ENCODE data around the gene ACTA2.

The ACTA2 gene

DNA sequence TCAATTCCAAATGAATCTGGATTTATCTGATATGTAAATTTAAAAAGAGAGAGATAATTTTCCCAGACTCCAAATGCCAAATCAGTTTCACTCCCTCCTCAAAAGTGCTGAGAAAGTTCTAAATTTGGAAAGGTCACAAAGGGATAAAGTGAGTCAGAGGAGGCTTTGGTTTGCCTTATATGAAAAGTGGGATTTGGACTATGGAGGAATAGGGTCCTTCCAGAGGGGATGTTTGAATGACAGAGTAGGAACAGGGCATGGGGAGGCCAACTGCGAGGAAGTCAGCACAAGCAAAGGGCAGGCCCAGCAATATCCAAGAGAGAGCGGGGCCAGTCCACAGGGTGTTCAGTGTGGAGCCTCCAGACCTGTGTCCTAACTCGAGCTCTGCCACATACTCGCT is 28.2 kb upstream of the ACTA2 start:
- DNase-seq: no peak

GRCh38 chr10:88980247-88980646 is 27.7 kb upstream of the ACTA2 start:
- DNase-seq: no peak

GRCh38 chr10:88979603-88980002 is 27.0 kb upstream of the ACTA2 start:
- no peak for DNase-seq

DNA sequence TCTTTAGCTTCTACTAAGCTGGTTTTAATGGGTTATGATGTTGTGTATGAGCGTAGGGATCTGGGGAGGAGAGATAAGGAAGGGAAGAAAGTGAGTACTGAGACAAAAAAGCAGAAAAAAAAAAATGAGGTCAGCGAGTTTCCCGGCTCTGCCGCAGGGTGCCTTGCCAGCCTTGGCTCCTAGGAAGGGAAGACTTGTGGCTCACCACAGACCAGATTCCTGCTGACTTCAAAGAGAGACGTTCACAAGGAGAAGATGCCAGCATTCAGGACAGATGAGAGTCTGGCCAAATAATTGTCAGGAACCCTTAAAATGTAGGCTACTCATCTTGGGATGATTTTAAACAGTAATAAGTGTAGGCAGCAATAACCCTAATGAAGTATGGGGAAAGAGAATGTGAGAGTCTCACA is 26.6 kb upstream of the ACTA2 start:
- DNase-seq: no peak

DNA sequence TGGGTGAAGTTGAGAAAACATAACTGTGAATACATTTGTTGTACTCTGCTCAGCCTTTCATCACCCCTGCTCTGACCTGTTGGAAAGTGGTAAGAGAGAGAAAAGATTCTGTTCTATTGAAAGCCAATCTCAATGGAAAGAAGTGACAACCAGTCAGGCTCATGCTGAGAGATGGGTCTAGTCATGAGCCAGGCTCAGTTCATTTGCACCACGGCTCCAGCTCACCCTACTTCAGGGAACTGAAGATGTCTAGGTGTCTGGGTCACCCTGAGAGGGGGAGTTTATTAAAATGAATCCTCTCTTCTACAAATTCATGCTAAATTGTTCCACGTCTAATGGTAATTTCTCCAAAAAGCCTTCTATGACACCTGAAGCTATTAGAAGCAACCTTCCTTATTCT is 25.9 kb upstream of the ACTA2 start:
- no peak for DNase-seq

DNA sequence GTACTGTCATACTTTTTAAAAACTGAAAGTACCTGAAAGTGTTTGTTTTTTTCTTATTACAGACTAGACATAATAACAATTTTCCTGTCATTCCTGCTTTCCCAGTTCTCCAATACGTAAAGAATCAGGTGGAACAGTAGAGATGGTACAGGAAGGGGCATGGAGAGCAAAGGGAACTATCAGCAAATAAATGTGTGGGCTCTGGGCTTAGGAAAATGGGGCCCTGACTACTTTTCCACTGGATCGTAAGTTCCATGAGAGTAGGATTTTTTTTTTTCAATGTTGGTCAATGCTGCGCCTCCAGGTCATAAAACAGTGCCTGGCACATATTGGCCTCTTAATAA is 22.8 kb upstream of the ACTA2 start:
- no peak for DNase-seq

- DNase-seq: no peak
Measured at GRCh38 chr10:88974446-88975376, 22.1 kb upstream of the ACTA2 start.

DNA sequence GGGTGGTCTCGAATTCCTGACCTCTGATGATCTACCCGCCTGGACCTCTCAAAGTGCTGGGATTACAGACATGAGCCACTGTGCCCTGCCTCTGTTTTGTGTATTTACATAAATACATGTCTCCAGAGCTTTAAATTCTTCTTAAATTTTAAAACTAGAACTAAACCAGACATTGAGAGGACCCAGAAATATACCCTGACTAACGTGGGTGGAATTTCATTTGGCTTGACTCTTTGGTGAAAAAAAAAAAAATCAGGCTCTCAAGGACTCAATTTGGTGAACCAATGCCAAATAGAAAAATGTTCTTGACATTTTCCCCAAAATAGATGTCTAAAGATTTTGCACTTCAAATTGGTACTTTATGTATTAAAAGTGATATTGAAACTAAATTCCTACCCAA is 21.4 kb upstream of the ACTA2 start:
- DNase-seq: no peak

GRCh38 chr10:88971221-88972061 is 18.9 kb upstream of the ACTA2 start:
- no peak for DNase-seq

GRCh38 chr10:88968391-88968790 is 15.8 kb upstream of the ACTA2 start:
- no peak for DNase-seq

DNA sequence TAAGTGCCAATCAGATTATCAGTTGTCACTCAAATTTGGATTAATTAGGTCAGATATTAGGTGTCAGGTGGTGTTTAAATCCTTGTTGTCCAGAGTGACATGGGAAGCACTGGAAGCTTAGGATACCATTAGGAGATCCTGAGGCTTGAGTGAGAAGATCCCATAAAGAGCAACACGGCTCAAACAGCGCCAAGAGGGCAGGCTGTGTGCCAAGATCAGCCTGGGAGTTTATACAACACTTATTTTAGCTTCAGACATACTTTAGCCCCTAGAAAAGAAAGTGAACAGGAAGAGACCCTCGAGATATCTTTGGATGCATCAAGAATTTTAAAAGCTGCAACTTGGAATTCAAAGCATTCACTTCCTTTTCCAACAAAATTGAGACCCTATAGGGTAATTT is 14.2 kb upstream of the ACTA2 start:
- no peak for DNase-seq

DNA sequence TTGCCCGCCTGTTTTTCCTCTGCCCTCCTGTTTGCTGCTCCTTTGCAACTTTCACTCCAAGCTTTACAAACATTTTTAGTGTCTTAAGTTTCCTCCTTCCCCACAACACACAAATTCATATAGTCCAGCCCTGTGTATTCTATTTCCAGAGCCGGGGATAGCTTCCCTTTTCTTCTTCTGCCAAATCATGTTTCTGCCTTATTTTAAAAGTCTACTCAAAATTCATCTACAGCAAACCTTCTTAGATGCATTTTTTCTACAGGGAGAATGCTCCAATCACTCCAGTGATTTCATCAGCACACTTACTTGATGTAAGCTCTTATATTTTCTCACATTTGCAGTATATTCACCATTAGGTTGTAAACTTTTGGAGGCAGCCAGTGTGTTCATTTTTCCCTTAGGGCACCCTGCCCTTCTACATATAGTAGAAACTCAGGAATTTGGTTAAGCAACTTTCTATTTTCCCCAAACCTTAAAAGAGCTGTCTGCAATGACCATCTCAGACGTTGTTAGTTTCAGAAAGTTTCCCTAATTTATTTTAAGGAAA is 12.4 kb upstream of the ACTA2 start:
- no peak for DNase-seq

DNA sequence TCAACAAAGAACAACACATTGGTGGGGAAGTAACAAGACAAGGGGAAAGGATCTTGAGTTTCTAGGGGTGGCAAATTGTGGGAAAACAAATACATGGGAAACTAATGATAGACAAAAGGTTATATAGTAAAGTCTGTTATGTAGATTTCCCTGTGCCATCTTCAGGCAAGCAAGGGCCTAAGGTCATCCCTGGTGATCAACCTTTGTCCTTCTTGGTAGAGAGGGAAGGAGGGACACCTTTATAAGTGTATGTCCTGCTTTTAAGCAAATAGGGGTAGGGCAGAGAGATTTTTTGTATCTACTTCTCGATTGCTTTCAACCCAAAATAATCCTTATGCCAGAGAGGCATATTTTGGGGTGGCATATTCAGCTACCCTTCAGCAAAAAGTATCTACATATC is 11.8 kb upstream of the ACTA2 start:
- no peak for DNase-seq

DNA sequence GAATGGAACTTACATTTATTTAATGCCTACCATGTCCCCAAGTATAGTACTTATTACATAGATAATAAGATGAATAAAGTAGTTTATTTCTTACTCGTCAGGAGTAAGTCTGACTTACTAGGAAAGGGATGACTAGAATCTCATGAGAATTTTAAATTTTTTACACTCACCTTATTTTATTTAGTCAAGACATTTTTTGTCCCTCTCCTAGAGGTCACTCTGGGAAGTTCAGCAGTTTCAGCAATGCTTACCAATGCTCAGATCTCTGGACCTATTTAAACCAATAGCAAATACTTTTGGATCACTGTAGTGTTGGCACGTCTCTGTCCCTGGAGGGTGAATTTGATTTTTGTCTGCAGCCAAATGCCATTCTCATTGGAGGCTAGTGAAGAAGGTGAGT is 10.7 kb upstream of the ACTA2 start:
- no peak for DNase-seq

DNA sequence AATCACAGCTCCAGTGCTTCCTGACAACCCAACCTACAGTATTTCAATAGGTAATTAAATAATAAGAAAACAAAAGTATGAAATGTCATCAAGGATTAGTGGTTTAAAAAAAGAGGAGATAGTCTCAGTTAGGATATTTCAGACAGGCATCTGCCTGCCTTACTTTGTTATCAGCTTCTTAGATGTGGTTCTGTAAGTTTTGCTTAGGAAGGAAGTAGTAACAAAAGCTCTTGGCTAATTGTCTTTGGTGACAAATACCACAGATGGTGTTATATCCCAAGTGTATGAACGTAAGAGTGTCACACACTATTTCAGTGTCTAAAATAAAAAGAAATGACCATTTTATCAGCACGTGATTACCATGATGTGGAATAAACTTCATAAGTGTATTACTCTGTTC is 9.8 kb upstream of the ACTA2 start:
- DNase-seq: no peak

- DNase-seq: no peak
Measured at GRCh38 chr10:88961266-88961665, 8.7 kb upstream of the ACTA2 start.

- no peak for DNase-seq
Measured at GRCh38 chr10:88960802-88961201, 8.2 kb upstream of the ACTA2 start.

GRCh38 chr10:88958721-88959120 is 6.1 kb upstream of the ACTA2 start:
- no peak for DNase-seq

DNA sequence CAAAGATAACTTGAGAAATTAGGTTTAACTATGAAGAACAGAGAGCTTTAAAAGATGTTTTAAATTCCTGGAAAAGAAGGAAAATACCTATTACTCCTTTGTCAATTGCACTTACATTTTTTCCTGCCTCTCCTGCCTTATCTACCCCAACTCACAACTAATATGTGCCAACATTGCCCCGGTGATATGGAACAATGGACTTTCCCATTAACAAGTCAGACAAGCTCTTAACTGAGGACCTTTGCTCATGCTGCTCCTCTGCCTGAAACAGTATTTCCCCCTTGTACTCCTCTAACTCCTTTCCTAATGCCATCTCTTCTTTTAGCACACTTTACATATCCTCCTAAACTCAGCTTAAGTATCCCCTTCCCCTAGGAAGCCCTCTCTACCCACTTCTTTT is 4.8 kb upstream of the ACTA2 start:
- no peak for DNase-seq

DNA sequence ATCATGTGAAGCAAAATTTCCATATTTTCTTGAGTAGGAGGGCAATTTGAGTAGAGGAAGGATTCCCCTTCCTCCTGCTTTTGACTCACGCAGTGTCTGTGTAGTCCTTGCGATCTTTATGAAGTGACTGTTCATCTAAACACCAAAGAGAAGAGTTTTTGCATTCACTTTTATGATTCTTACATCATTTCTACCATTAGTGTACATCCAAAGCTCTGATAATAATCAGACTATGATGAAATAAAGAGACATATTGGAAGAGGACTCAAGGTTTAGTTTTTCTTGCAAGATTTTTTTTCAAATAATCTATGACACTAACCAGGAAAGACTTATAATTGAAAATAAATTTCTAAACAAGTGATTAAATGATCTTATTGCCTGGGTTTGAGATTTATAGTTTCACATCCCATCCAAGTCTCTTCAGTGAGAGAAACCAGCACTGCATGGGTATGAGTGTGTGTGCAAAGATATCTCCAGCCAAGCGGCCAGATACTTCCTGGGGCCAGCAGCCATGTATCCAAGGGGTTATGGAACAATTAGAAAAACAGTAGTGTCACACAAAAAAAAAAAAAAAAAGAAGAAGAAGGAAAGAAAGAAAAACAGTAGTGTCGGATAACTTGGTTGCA is 2.0 kb upstream of the ACTA2 start:
- no peak for DNase-seq

DNA sequence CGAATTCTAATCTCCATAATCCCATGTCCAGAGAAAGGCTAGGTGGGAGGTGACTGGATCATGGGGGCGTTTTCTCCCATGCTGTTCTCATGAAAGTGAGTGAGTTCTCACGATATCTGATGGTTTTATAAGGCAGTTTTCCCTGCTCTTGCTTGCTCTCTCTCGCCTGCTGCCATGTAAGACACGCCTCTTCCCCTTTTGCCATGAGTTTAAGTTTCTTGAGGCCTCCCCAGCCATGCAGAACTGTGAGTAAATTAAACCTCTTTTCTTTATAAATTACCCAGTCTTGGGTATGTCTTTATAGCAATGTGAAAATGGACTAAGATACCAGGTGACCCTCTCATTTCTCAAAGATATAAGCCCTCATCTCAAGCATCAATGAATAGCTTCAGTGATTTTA is 1.1 kb upstream of the ACTA2 start:
- DNase-seq: no peak

DNA sequence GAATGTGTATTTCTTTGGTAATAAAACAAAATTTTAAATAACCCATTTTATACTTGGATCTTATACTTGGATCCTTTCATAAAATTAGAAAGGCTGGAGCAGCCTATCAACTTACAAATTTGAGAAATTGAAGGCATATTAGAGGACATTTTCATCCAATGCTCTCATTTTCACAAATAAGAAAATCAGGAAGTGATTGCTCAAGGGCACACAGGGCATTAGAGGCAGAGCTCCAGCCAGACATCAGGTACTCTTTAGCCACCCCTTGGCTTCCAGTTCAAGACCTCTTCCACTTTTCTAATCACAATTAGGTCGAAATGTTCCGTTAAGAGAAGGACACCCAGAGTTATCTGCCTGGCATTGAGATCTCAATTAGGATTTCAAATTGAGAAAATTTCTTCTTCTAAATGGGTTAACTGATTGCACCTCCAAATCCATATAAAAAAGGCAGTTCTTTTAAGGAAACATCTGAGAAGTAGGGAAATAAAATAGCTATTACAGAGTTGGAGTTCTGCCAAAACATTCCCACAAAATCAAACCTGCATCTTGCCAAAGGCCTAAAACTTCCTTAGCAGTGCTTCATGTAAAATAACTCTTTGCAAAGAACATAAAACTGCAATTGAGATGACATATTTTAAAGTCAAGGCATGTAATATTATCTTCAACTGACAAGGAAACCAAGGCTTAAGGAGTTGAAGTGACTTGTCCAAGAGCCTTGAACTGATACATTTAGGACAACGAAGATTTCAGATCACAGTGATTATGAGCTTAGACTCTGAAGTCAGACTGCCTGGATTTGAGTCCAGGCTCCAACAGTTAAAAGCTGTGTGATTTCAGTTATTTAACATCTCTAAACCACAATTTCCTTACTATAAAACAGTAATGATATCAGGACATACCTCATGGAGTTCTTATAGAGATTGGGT is 2.4 kb downstream of the ACTA2 start:
- no peak for DNase-seq

All from activated CD4-positive, CD25-positive, alpha-beta regulatory T cell (primary cell).